Adrenal gland (tissue), 12 donors: ENCODE measurements around the gene PAX5. TPM values are rescaled to one million over a fixed set of nuclear protein-coding genes. Genes with fewer than 3 reads are reported as not detected.

ENCODE experiments used
- DNase-seq, 7 donors: peaks; one replicate each; pipeline ENCODE4 v3.0.0-alpha.2; 2019 to 2020
- H3K27ac ChIP-seq, 5 donors: fragments of 200-600 bp; sonication (generic) in 4 of 5; 1 replicate in 3 of 5; 2 replicates in 2 of 5; pipeline versions ENCODE4 v1.5.1 to v1.8.0; 2016 to 2020; ENCODE audit warnings: mild to moderate bottlenecking in 1 of 5
- H3K27me3 ChIP-seq: fragments of 200-600 bp; 2 replicates; pipeline ENCODE4 v1.8.0; 2021
- H3K36me3 ChIP-seq, 2 donors: fragments of 200-600 bp; replicated peaks in 1 of 2; 1 replicate in 1 of 2; 2 replicates in 1 of 2; pipeline versions ENCODE4 v1.5.1 to v1.8.0; 2018 to 2022
- H3K4me1 ChIP-seq, 2 donors: fragments of 200-600 bp; replicated peaks in 1 of 2; 1 replicate in 1 of 2; 2 replicates in 1 of 2; pipeline versions ENCODE4 v1.5.1 to v1.8.0; 2018 to 2021
- H3K4me3 ChIP-seq, 4 donors: fragments of 200-600 bp; sonication (generic) in 3 of 4; one replicate each; pipeline ENCODE4 v1.5.1; 2016 to 2018
- H3K9me3 ChIP-seq, 3 donors: fragments of 200-600 bp; sonication (generic) in 1 of 3; replicated peaks in 1 of 3; 1 replicate in 2 of 3; 2 replicates in 1 of 3; pipeline versions ENCODE4 v1.5.1 to v1.8.0; 2016 to 2021
- CTCF ChIP-seq, 6 experiments: fragments of 450-650 bp in 4 of 6; fragments of 200-600 bp in 2 of 6; sonication (generic) in 1 of 6; IDR thresholded peaks; 1 replicate in 5 of 6; 2 replicates in 1 of 6; pipeline versions ENCODE4 v1.5.1 to v1.8.0; 2016 to 2021; ENCODE audit warnings: antibody characterized with exemption in 6 of 6, mild to moderate bottlenecking in 2 of 6, moderate library complexity in 1 of 6
- POLR2A ChIP-seq, 2 donors: fragments of 450-650 bp; IDR thresholded peaks; one replicate each; pipeline ENCODE4 v1.6.1; 2017; ENCODE audit warnings: antibody characterized with exemption in 2 of 2, mild to moderate bottlenecking in 2 of 2, moderate library complexity in 1 of 2
- WGBS, 4 donors: extraction: QIAGEN DNeasy Blood & Tissue Kit in 2 of 4; methylation state at CpG; one replicate each; pipeline versions ENCODE4 v1.1.5 to v1.1.7; 2013 to 2017; 5-methylcytosine and 5-hydroxymethylcytosine counted together
- intact Hi-C, 2 donors: fragments of 100-400 bp; cut with DNase I; formaldehyde crosslinking; loops; one replicate each; pipeline versions ENCODE4 v1.14.1 to v1.15.0; 2022 to 2023
- polyA plus RNA-seq, 3 donors: library from polyadenylated mRNA; stranded (reverse); fragments of 200-250 nt in 2 of 3; fragments of 350-450 nt in 1 of 3; fragmentation: Illumina TruSeq in 1 of 3; extraction: RNeasy Lipid Tissue Mini Kit (QIAGEN cat#74804) in 1 of 3; gene quantifications; one replicate each; pipeline ENCODE4 v1.2.3, GENCODE V29; 2013 to 2014
- total RNA-seq, 9 donors: library from RNA; depleted of rRNA in 4 of 9; stranded (reverse); fragments of >200 nt in 4 of 9; fragments of 120-200 nt in 1 of 9; fragmentation: NEBNext Ultra II Directional in 1 of 9; extraction: Animal tissue kit (Norgen Biotek cat#: 25700) in 1 of 9; gene quantifications; one replicate each; pipeline versions ENCODE4 v1.1.0 to v1.2.4, GENCODE V29; 2013 to 2023
- donor health status: healthy with polysubstance abuse.
- donor health status: Bipolar disorder and iron deficiency.
- donor health status: DM: yes; HTN: yes; CAD: no.
- donor health status: DM: no; HTN: no; CAD: no.
- donor health status: DM: no; HTN: no; CAD: no.
- donor health status: DM: yes; HTN: yes; CAD: no.

Gene PAX5
- total and polyA plus RNA-seq, 12 donors, result under 0.01 to 0.22 (median 0.09) TPM; not detected in 6

GRCh38 chr9:36822201-36822600, 211.9 kb downstream of the PAX5 start:
- intact Hi-C loops, result no loop called here
- Histone ChIP-seq H3K9me3 (no peaks in the 10 kb centered on the region), H3K4me1 (peaks cover 0 to 6% of the 10 kb centered on the region in 2 donors), H3K27ac (no peak overlapping the region), H3K36me3 (no peaks in the 10 kb centered on the region), H3K4me3 (no peak overlapping the region), H3K27me3 (no peaks in the 10 kb centered on the region)
- no peak for TF ChIP-seq POLR2A (IDR thresholded peaks at IDR 0.05)
- no peak for TF ChIP-seq CTCF (IDR thresholded peaks at IDR 0.05)
- no peak for DNase-seq
- 65 to 77% (median 68%) methylated on average over 6 of the region's 6 CpGs for WGBS, 4 donors

- WGBS, 4 donors, result 69 to 88% (median 76%) methylated on average over 21 of the region's 21 CpGs
- peaks cover 0 to 6% of the 10 kb centered on the region in 2 donors for H3K4me1 ChIP-seq
- no peaks in the 10 kb centered on the region for H3K27me3 ChIP-seq
- no peaks in the 10 kb centered on the region for H3K9me3 ChIP-seq
- no peak overlapping the region for H3K4me3 ChIP-seq
- intact Hi-C loops, result no loop called here
- H3K36me3 ChIP-seq, result no peaks in the 10 kb centered on the region
- H3K27ac ChIP-seq, result no peak overlapping the region
- no peak for TF ChIP-seq CTCF (IDR thresholded peaks at IDR 0.05)
- no peak for TF ChIP-seq POLR2A (IDR thresholded peaks at IDR 0.05)
- no peak for DNase-seq
Observed at GRCh38 chr9:36820392-36820861, 213.6 kb downstream of the PAX5 start.

- TF ChIP-seq POLR2A (IDR thresholded peaks at IDR 0.05) (no peak), CTCF (IDR thresholded peaks at IDR 0.05) (no peak)
- no peak for DNase-seq
- H3K4me3 ChIP-seq, result peak overlapping the region in 1 of 4 donors; percentile 19
- H3K9me3 ChIP-seq, result no peaks in the 10 kb centered on the region
- no peaks in the 10 kb centered on the region for H3K36me3 ChIP-seq
- H3K27me3 ChIP-seq, result no peaks in the 10 kb centered on the region
- no peak overlapping the region for H3K27ac ChIP-seq
- H3K4me1 ChIP-seq, result peaks cover 0 to 6% of the 10 kb centered on the region in 2 donors
- intact Hi-C loops, result no loop called here
- WGBS, 4 donors, result 44 to 58% (median 53%) methylated on average over 26 to 35 of the region's 35 CpGs
Observed at GRCh38 chr9:36818965-36819870, 214.8 kb downstream of the PAX5 start.

- 10 to 18% (median 16%) methylated on average over 28 to 32 of the region's 32 CpGs for WGBS, 4 donors
- Histone ChIP-seq H3K9me3 (no peaks in the 10 kb centered on the region), H3K27me3 (no peaks in the 10 kb centered on the region), H3K4me1 (peaks cover 0 to 6% of the 10 kb centered on the region in 2 donors), H3K36me3 (no peaks in the 10 kb centered on the region), H3K27ac (no peak overlapping the region), H3K4me3 (peak overlapping the region in 1 of 4 donors; percentile 19)
- peak in 1 of 7 donors; percentile 54 for DNase-seq
- no peak for TF ChIP-seq POLR2A (IDR thresholded peaks at IDR 0.05)
- TF ChIP-seq CTCF (IDR thresholded peaks at IDR 0.05), result no peak
- intact Hi-C loops, result no loop called here
Observed at GRCh38 chr9:36818242-36818938, 215.7 kb downstream of the PAX5 start.
